ENCODE measurements around the gene CCDC134.

DNA sequence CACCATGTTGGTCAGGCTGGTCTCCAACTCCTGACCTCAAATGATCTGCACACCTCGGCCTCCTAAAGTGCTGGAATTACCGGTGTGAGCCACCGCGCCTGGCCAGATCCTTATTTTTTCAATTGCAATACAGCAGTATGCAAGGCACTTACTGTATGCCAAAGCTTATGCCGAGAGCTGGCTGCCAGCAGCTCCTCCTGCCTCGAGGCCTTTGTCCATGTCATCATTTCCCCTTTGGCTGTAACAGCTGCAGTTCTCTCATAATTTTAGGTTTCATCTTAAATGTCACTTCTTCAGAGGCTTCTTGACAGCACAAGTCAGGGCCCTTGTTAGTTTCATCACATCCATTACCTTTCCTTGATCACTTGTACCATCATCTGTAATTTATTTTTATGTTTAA is 30.9 kb downstream of the CCDC134 start:
- TF ChIP-seq, protein P1, sequence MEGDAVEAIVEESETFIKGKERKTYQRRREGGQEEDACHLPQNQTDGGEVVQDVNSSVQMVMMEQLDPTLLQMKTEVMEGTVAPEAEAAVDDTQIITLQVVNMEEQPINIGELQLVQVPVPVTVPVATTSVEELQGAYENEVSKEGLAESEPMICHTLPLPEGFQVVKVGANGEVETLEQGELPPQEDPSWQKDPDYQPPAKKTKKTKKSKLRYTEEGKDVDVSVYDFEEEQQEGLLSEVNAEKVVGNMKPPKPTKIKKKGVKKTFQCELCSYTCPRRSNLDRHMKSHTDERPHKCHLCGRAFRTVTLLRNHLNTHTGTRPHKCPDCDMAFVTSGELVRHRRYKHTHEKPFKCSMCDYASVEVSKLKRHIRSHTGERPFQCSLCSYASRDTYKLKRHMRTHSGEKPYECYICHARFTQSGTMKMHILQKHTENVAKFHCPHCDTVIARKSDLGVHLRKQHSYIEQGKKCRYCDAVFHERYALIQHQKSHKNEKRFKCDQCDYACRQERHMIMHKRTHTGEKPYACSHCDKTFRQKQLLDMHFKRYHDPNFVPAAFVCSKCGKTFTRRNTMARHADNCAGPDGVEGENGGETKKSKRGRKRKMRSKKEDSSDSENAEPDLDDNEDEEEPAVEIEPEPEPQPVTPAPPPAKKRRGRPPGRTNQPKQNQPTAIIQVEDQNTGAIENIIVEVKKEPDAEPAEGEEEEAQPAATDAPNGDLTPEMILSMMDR (IDR thresholded peaks at IDR 0.05; ENCODE audit: insufficient read depth, low read depth, low read length), result no peak
- no peak for TF ChIP-seq EZH2 (IDR thresholded peaks at IDR 0.05; ENCODE audit: insufficient read depth, low read length)
